BJ (cell line): ENCODE measurements around the gene IGF2BP3. TPM values are rescaled to one million over a fixed set of nuclear protein-coding genes. Genes with fewer than 3 reads are reported as not detected.

Experiments
- CTCF ChIA-PET: fragments of 350-600 bp; formaldehyde crosslinking; extraction: SDS; loops from one replicate; lab custom pipeline; 2021; ENCODE audit warnings: antibody characterized with exemption, inconsistent platforms; lab: Yijun Ruan, JAX
- POLR2A ChIA-PET: fragments of 300-600 bp; sonication (Branson Sonifier 250); formaldehyde crosslinking; extraction: SDS; loops from one replicate; lab custom pipeline; 2021; ENCODE audit warnings: antibody characterized with exemption; lab: Charles Lee
- DNase-seq: peaks from one replicate; pipeline ENCODE4 v3.0.0-alpha.2; 2011; ENCODE audit warnings: low read depth
- H3K27me3 ChIP-seq: 2 replicates; pipeline ENCODE4 v1.6.0; 2011; ENCODE audit warnings: low read length; ENCODE audit not compliant: control insufficient read depth, insufficient read depth
- H3K36me3 ChIP-seq: 2 replicates; pipeline ENCODE4 v1.5.1; 2011; ENCODE audit warnings: low read length; ENCODE audit not compliant: control insufficient read depth, insufficient read depth
- H3K4me3 ChIP-seq: 2 replicates; pipeline ENCODE4 v1.5.1; 2011; ENCODE audit warnings: low read depth, mild to moderate bottlenecking, control low read depth, low read length
- CTCF ChIP-seq: IDR thresholded peaks from 2 replicates; pipeline ENCODE4 v1.5.1; 2011; ENCODE audit warnings: low read depth, mild to moderate bottlenecking, control low read depth, inconsistent platforms, low read length, moderate library complexity; ENCODE audit not compliant: insufficient read depth
- polyA plus RNA-seq: library from polyadenylated mRNA; depleted of rRNA; stranded (reverse); fragments of >200 nt; gene quantifications from 2 replicates; pipeline ENCODE4 v1.2.3, GENCODE V29; 2011

The IGF2BP3 gene
- polyA plus RNA-seq, 1 experiment = 14.4 TPM

DNA sequence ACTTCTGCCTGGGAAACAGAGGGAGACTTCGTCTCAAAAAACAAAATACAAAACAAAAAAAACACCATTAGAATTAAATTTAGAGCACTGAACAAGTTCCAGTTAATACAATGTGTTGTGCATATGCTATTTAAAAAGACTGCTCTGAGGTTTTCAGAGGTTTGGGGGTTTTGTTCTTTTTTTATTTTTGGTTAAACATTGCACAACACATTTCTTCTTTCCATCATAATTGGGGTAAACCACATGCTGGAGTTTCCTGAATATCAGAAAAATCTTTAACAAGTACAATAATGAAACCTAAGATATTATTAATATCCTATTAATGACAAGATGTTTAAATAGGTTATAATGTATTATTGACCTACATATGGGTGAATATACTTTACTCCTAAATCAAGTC, 26.3 kb downstream of the IGF2BP3 start:
- Histone ChIP-seq H3K4me3 (no peak overlapping the region), H3K36me3 (no peaks in the 10 kb centered on the region), H3K27me3 (no peaks in the 10 kb centered on the region)
- POLR2A ChIA-PET = no interaction called here
- CTCF ChIA-PET = no interaction called here
- DNase-seq = no peak
- TF ChIP-seq CTCF = no peak

DNA sequence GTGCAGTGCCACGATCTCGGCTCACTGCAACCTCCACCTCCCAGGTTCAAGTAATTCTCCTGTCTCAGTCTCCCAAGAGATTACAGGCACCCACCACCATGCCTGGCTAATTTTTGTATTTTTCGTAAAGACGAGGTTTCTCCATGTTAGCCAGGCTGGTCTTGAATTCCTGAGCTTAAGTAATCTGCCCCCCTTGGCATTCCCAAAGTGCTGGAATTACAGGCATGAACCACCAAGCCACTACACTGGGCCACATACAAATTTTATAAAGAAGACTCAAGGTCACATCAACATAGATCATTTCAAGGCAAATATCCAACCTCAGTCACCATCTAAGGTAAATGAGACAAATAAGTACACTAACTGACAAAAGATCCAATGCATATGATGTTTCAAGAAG, 32.1 kb downstream of the IGF2BP3 start:
- ChIA-PET CTCF (no interaction called here), POLR2A (no interaction called here)
- Histone ChIP-seq H3K27me3 (no peaks in the 10 kb centered on the region), H3K4me3 (no peak overlapping the region), H3K36me3 (no peaks in the 10 kb centered on the region)
- no peak for TF ChIP-seq CTCF
- DNase-seq = no peak

GRCh38 chr7:23434147-23434917, 36.0 kb downstream of the IGF2BP3 start:
- no peak for DNase-seq
- Histone ChIP-seq H3K4me3 (no peak overlapping the region), H3K36me3 (no peaks in the 10 kb centered on the region), H3K27me3 (no peaks in the 10 kb centered on the region)
- no peak for TF ChIP-seq CTCF
- ChIA-PET CTCF (interaction anchor here (0.8 to 1.2 kb wide), 3 partner anchors 62 to 158 kb away, joined by 3 read pairs; no protein-coding TSS in a partner anchor), POLR2A (no interaction called here)

- Histone ChIP-seq H3K27me3 (no peaks in the 10 kb centered on the region), H3K36me3 (no peaks in the 10 kb centered on the region), H3K4me3 (no peak overlapping the region)
- no peak for TF ChIP-seq CTCF
- CTCF ChIA-PET = no interaction called here
- POLR2A ChIA-PET = no interaction called here
- DNase-seq = no peak
These were observed 38.5 kb downstream of the IGF2BP3 start for GRCh38 chr7:23431702-23432199.

DNA sequence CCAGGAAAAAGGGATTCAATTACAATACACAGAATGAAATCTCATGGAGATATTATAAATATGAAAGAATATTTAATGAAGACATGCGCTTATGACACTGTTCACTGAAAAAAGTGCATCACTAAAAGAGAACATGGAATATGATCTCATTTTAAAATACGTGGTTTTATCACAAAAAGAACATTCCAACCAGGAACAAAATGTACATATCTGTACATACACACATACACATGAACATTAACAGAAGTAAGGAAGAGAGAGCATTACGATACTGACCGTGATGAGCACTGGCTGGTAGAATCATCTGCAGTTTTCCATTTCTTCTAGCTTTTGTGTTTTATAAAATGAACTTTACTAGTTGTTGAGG, 39.4 kb downstream of the IGF2BP3 start:
- TF ChIP-seq CTCF = no peak
- ChIA-PET CTCF (interaction anchor here (0.6 to 1.5 kb wide), 2 partner anchors 73 to 232 kb away, joined by 3 read pairs; no protein-coding TSS in a partner anchor), POLR2A (no interaction called here)
- Histone ChIP-seq H3K36me3 (no peaks in the 10 kb centered on the region), H3K27me3 (no peaks in the 10 kb centered on the region), H3K4me3 (no peak overlapping the region)
- DNase-seq = no peak
